Suprapubic skin (tissue), 4 donors: Measurements from ENCODE around the gene CLDN4. TPM values are rescaled to one million over a fixed set of nuclear protein-coding genes. Genes with fewer than 3 reads are reported as not detected.
"Not testable (repeated sequence)": the region's sequence is repeated elsewhere in the genome, so short reads cannot be mapped to it uniquely, and the experiment has no call there.

ENCODE experiments used
- DNase-seq, 2 donors: peaks; one replicate each; pipeline ENCODE4 v3.0.0-alpha.2; 2019; ENCODE audit warnings: low spot score in 2 of 2
- H3K27ac ChIP-seq: fragments of 200-600 bp; sonication (generic); one replicate; pipeline ENCODE4 v1.5.1; 2019
- H3K27me3 ChIP-seq: fragments of 200-600 bp; sonication (generic); one replicate; pipeline ENCODE4 v1.5.1; 2019
- H3K36me3 ChIP-seq: fragments of 200-600 bp; sonication (generic); one replicate; pipeline ENCODE4 v1.5.1; 2019
- H3K4me1 ChIP-seq: fragments of 200-600 bp; sonication (generic); one replicate; pipeline ENCODE4 v1.5.1; 2019
- H3K4me3 ChIP-seq: fragments of 200-600 bp; sonication (generic); one replicate; pipeline ENCODE4 v1.5.1; 2019; ENCODE audit warnings: mild to moderate bottlenecking
- H3K9me3 ChIP-seq: fragments of 200-600 bp; sonication (generic); one replicate; pipeline ENCODE4 v1.5.1; 2019
- EP300 ChIP-seq: sonication (generic); formaldehyde crosslinking; IDR thresholded peaks from one replicate; pipeline ENCODE4 v1.6.1; 2017; ENCODE audit warnings: antibody characterized with exemption
- POLR2A ChIP-seq, 2 donors: fragments of 450-650 bp; IDR thresholded peaks; one replicate each; pipeline ENCODE4 v1.6.1; 2017; ENCODE audit warnings: antibody characterized with exemption in 2 of 2, mild to moderate bottlenecking in 2 of 2, moderate library complexity in 2 of 2
- POLR2AphosphoS5 ChIP-seq, 3 donors: sonication (generic); formaldehyde crosslinking; IDR thresholded peaks; one replicate each; pipeline ENCODE4 v1.6.1; 2017; ENCODE audit warnings: antibody characterized with exemption in 3 of 3
- WGBS: methylation state at CpG from one replicate; pipeline ENCODE4 v1.1.5; 2018; 5-methylcytosine and 5-hydroxymethylcytosine counted together
- total RNA-seq, 4 donors: library from RNA; depleted of rRNA; stranded (reverse); fragments of >200 nt; gene quantifications; one replicate each; pipeline ENCODE4 v1.1.0, GENCODE V29; 2016
- TF ChIP-seq, protein P1 (sequence below), 2 donors: fragments of 200-600 bp in 1 of 2; fragments of 450-650 bp in 1 of 2; sonication (generic) in 1 of 2; IDR thresholded peaks; one replicate each; pipeline ENCODE4 v1.5.1; 2016 to 2019; ENCODE audit warnings: antibody characterized with exemption in 2 of 2, mild to moderate bottlenecking in 1 of 2, moderate library complexity in 1 of 2

The CLDN4 gene
- total RNA-seq, 4 donors from 2014 or later = 82.6 to 389 (median 254) TPM

DNA sequence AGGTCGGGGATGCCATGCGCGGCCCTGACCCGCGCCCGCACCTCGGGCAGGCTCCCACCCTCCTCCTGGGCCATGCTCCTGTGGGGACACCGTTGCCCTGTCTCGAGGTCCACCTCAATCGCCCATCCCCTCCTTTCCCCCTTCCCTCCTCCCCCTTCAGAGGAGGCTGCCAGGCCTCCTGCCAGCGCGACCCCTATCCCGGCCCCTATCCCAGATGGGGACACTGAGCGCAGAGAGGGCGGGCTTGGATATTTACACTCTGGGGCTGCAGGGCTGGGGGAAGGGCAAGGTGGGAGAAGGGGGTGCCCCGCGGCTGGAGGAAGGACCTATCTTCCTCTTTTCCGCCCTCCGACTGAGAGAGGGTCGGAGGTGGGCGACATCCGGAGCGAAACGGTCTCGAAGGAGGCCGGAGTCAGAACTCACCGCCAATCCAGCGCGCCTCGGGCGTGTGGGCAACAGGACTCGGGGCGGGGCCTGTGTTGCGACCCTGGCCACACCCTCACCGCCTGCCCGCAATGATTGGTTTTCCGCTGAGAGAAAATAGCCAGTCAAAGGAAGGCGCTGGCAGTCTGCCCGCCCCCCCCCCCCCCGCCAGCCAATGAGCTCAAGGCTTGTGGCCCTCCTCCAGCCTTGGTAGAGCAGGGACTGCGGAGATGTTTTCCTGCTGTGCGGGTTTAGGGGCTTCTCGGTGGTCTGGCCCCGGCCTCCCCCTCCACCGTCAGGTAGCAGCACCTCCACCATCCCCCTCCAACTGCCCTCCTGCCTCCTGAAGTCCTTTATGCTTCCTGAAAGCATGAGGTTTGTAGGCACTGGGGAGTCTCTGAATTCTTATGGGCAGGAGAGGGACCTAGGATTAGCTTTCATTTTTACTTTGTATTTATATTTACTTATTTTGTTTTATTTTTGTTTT, 11.5 kb downstream of the CLDN4 start, which contains the start of gene METTL27:
TSS of gene METTL27 (minus strand) at position 450 of the 910 bp plus-strand sequence. CDS start at position 74, 376 bp downstream.
- peak within 1 kb of the TSS; percentile 56 for H3K27ac ChIP-seq
- TF ChIP-seq POLR2AphosphoS5 (IDR thresholded peaks at IDR 0.05) (peak in 2 of 3 donors; percentile 13 to 23), POLR2A (IDR thresholded peaks at IDR 0.05) (peak in 1 of 2 donors; percentile 46), EP300 (no peak)
- TF ChIP-seq, protein P1, sequence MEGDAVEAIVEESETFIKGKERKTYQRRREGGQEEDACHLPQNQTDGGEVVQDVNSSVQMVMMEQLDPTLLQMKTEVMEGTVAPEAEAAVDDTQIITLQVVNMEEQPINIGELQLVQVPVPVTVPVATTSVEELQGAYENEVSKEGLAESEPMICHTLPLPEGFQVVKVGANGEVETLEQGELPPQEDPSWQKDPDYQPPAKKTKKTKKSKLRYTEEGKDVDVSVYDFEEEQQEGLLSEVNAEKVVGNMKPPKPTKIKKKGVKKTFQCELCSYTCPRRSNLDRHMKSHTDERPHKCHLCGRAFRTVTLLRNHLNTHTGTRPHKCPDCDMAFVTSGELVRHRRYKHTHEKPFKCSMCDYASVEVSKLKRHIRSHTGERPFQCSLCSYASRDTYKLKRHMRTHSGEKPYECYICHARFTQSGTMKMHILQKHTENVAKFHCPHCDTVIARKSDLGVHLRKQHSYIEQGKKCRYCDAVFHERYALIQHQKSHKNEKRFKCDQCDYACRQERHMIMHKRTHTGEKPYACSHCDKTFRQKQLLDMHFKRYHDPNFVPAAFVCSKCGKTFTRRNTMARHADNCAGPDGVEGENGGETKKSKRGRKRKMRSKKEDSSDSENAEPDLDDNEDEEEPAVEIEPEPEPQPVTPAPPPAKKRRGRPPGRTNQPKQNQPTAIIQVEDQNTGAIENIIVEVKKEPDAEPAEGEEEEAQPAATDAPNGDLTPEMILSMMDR (IDR thresholded peaks at IDR 0.05) = no peak
- no peaks in the 10 kb centered on the region for H3K9me3 ChIP-seq
- H3K36me3 ChIP-seq = no peaks in the 10 kb centered on the region
- DNase-seq = peak; percentile 97
- peaks cover 30% of the 10 kb centered on the region for H3K4me1 ChIP-seq
- peak within 1 kb of the TSS; percentile 51 for H3K4me3 ChIP-seq
- WGBS = 3% methylated on average over 37 of the region's 45 CpGs
- no peaks in the 10 kb centered on the region for H3K27me3 ChIP-seq

DNA sequence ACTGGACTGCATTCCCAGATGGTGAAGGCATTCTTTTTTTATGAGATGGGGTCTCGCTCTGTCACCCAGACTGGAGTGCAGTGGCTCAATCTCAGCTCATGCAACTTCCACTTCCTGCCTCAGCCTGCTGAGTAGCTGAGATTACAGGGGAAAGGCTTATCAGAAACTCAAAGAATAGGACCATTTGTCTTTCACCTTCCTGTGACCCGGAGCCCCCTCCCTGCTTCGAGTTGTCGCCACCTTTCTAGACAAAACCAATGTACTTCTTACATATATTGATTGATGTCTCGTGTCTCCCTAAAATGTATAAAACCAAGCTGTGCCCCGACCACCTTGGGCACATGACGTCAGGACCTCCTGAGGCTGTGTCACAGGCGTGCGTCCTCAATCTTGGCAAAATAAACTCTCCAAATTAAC, 13.3 kb downstream of the CLDN4 start:
- Histone ChIP-seq H3K9me3 (no peaks in the 10 kb centered on the region), H3K36me3 (no peaks in the 10 kb centered on the region), H3K4me3 (no peak overlapping the region), H3K27me3 (no peaks in the 10 kb centered on the region), H3K27ac (no peak overlapping the region), H3K4me1 (peaks cover 24% of the 10 kb centered on the region)
- TF ChIP-seq POLR2A (IDR thresholded peaks at IDR 0.05) (no peak), EP300 (no peak), POLR2AphosphoS5 (IDR thresholded peaks at IDR 0.05) (no peak)
- TF ChIP-seq, protein P1 (IDR thresholded peaks at IDR 0.05) = no peak
- WGBS = 68% methylated on average over 9 of the region's 9 CpGs
- no peak for DNase-seq

DNA sequence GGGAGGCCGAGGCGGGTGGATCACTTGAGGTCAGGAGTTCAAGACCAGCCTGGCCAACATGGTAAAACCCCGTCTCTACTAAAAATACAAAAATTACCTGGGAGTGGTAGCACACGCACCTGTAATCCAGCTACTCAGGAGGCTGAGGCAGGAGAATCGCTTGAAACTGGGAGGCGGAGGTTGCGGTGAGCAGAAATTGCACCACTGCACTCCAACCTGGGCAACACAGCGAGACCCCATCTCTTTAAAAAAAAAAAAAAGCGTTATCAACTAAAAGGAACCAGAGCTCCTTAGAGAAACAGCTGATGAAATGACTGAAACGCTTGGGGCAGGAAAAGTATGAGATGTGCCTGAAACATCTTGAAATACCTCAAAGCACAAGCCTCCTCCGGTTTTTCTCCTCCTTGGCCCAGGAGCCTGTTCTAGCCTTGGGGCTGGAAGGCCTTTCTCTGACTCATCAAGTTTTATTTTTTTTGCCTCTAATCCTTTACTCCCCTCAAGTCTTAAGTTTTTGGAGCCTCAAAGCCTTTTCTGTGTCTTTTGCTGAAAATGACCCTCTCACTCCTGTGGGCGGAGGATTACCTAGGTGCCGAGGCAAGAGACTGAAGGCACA, 14.2 kb downstream of the CLDN4 start:
- TF ChIP-seq POLR2AphosphoS5 (IDR thresholded peaks at IDR 0.05) (no peak), POLR2A (IDR thresholded peaks at IDR 0.05) (no peak), EP300 (no peak)
- TF ChIP-seq, protein P1 (IDR thresholded peaks at IDR 0.05) = no peak
- whole genome bisulfite sequencing = 78% methylated on average over 13 of the region's 13 CpGs
- Histone ChIP-seq H3K9me3 (no peaks in the 10 kb centered on the region), H3K36me3 (no peaks in the 10 kb centered on the region), H3K27ac (peak overlapping the region; percentile 59), H3K4me3 (no peak overlapping the region), H3K27me3 (no peaks in the 10 kb centered on the region), H3K4me1 (peaks cover 25% of the 10 kb centered on the region)
- DNase-seq = no peak

DNA sequence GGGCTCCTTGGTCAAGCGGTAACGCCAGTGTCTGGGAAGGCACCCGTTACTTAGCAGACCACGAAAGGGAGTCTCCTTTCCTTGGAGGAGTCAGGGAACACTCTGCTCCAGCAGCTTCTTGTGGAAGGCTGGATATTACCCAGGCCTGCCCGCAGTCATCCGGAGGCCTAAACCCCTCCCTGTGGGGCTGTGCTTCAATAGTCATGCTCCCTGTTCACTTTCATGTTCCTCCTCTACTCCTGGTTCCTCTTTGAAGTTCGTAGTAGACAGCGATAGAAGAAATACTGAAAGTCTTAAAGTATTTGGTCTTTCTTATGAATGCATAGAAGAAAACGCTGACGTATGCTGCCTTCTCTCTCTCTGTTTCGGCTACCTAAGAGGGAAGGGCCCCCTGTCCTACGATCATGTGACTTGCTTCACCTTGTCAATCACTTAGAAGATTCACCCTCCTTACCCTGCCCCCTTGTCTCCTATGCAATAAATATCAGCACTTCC, 15.0 kb downstream of the CLDN4 start:
- not testable (repeated sequence) for DNase-seq, H3K4me3 ChIP-seq, H3K27me3 ChIP-seq, H3K9me3 ChIP-seq, H3K36me3 ChIP-seq
- H3K27ac ChIP-seq = peak overlapping the region; percentile 59
- H3K4me1 ChIP-seq = peaks cover 32% of the 10 kb centered on the region
- WGBS = 76% methylated on average over 12 of the region's 12 CpGs

DNA sequence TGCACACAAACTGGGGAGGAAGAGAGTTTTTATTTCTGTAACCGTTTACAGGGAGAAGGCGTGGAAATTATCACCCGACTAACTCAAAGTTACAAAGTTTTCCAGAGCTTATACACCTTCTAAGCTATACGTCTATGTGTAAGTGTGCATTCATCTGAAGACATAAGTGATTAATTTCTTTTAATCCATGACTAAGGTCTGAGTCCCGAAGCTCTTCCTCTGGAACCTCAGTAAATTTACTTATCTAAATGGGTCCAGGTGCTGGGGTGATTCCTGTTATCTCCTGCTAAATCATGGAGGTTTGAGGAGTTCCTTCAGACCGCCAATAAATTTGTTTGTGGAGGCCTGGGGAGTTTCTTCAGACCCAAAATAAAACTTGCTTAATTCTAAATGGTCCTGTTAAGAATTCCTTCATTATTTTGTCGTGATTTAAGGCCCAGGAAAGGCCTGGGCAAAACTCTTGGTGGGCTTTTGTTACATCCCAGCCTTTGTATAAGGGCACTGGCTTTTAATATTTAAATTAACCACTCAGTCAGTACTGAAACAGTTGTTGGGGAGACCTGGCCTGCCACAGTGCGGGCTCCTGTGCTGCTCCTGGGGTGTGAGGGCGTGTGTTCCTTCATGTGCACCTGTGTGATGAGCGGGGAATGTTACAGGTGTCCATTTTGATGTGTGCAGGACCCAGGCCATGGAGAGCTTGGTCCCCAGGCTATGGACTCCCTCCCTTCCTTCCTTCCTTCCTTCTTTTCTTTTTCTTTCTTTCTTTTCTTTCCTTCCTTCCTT, 17.3 kb downstream of the CLDN4 start:
- Histone ChIP-seq H3K27ac (no peak overlapping the region), H3K9me3 (no peaks in the 10 kb centered on the region), H3K27me3 (no peaks in the 10 kb centered on the region), H3K4me3 (no peak overlapping the region), H3K36me3 (no peaks in the 10 kb centered on the region), H3K4me1 (peaks cover 38% of the 10 kb centered on the region)
- TF ChIP-seq POLR2AphosphoS5 (IDR thresholded peaks at IDR 0.05) = no peak
- no peak for TF ChIP-seq POLR2A (IDR thresholded peaks at IDR 0.05)
- WGBS = 93% methylated on average over 10 of the region's 10 CpGs
- no peak for DNase-seq
